Hepatocyte (in vitro differentiated cells): Measurements from ENCODE around the gene HIP1.

Source experiments
- EZH2phosphoT487 ChIP-seq: fragments of 200-600 bp; sonication (generic); IDR thresholded peaks from one replicate; pipeline ENCODE4 v1.6.1; 2018; ENCODE audit warnings: antibody characterized with exemption, mild to moderate bottlenecking, low read depth, moderate library complexity; ENCODE audit not compliant: unreplicated experiment, severe bottlenecking
- TF ChIP-seq, protein P1 (sequence below): fragments of 200-600 bp; sonication (generic); IDR thresholded peaks from 2 replicates; pipeline ENCODE4 v1.5.1; 2016; ENCODE audit warnings: antibody characterized with exemption, mild to moderate bottlenecking; ENCODE audit not compliant: poor library complexity

GRCh38 chr7:75686551-75686950 is 52.2 kb downstream of the HIP1 start:
- TF ChIP-seq, protein P1, sequence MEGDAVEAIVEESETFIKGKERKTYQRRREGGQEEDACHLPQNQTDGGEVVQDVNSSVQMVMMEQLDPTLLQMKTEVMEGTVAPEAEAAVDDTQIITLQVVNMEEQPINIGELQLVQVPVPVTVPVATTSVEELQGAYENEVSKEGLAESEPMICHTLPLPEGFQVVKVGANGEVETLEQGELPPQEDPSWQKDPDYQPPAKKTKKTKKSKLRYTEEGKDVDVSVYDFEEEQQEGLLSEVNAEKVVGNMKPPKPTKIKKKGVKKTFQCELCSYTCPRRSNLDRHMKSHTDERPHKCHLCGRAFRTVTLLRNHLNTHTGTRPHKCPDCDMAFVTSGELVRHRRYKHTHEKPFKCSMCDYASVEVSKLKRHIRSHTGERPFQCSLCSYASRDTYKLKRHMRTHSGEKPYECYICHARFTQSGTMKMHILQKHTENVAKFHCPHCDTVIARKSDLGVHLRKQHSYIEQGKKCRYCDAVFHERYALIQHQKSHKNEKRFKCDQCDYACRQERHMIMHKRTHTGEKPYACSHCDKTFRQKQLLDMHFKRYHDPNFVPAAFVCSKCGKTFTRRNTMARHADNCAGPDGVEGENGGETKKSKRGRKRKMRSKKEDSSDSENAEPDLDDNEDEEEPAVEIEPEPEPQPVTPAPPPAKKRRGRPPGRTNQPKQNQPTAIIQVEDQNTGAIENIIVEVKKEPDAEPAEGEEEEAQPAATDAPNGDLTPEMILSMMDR = no peak
- TF ChIP-seq EZH2phosphoT487 = no peak
